ENCODE measurements around the gene TNFAIP8L3. TPM values are rescaled to one million over a fixed set of nuclear protein-coding genes. Genes with fewer than 3 reads are reported as not detected.

Gene TNFAIP8L3
- total and polyA plus RNA-seq, 10 donors, result 6.5 to 35.8 (median 20.8) TPM

DNA sequence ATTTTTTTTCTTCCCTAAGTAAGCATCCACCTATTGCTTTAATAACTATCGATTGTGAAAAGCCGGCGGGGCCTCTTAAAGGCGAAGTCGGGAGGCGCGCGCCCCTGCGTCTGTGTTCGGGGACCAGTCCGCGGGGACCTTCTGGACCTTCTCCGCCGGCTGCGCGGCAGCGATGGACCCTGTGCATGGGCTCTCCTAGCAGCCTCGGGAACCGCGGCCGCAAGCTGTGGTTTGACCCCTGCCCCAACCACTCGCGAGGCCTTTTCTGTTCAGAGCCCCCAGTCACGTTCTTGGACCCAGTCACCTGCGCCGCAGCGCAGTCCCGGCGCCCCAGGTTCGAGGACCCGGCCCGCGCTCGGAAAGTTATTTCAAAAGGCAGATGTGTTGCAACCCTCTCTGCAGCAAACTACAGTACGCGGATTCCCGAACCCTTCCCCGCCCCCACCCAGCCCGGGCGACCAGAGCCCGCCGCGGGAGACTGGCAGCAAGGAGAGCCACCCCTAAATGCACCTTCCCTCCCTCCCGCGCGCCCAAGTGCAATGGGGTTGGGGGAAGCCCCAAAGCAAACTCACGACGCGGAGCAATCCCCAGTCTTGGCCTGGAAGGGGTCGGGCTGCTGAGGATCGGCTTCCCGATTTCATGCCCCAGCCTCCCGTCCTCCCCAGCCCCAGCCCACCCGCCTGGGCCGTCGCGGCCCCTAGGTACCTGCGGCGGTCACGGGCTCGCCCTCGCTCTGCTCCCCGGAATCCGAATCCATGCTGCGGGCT lies 684 bp downstream of the TNFAIP8L3 start:
- Histone ChIP-seq H3K27ac (peak overlapping the region; percentile 28 to 86 (median 72)), H3K4me3 (peak overlapping the region; percentile 37 to 78 (median 59)), H3K36me3 (no peaks in the 10 kb centered on the region), H3K4me1 (peaks cover 7 to 77% (median 42%) of the 10 kb centered on the region in 6 donors), H3K27me3 (replicated peaks in 1 of 7) (peaks cover 0 to 87% (median 26%) of the 10 kb centered on the region in 7 donors), H3K9me3 (no peaks in the 10 kb centered on the region)
- intact Hi-C loops (cut with DNase I; ENCODE audit: low total_unique reads), result no loop called here
- DNase-seq, result peak; percentile 75
- 0 to 2% (median 1%) methylated on average over 42 to 65 of the region's 65 CpGs for WGBS, 5 donors
- no peak for TF ChIP-seq POLR2A (IDR thresholded peaks at IDR 0.05)
- TF ChIP-seq, protein P1, sequence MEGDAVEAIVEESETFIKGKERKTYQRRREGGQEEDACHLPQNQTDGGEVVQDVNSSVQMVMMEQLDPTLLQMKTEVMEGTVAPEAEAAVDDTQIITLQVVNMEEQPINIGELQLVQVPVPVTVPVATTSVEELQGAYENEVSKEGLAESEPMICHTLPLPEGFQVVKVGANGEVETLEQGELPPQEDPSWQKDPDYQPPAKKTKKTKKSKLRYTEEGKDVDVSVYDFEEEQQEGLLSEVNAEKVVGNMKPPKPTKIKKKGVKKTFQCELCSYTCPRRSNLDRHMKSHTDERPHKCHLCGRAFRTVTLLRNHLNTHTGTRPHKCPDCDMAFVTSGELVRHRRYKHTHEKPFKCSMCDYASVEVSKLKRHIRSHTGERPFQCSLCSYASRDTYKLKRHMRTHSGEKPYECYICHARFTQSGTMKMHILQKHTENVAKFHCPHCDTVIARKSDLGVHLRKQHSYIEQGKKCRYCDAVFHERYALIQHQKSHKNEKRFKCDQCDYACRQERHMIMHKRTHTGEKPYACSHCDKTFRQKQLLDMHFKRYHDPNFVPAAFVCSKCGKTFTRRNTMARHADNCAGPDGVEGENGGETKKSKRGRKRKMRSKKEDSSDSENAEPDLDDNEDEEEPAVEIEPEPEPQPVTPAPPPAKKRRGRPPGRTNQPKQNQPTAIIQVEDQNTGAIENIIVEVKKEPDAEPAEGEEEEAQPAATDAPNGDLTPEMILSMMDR (IDR thresholded peaks at IDR 0.05 in 8 of 11, conservative IDR thresholded peaks at IDR 0.05 in 3 of 11), result no peak
- TF ChIP-seq POLR2AphosphoS5 (IDR thresholded peaks at IDR 0.05), result peak in 2 of 3 donors; percentile 11 to 23

- Histone ChIP-seq H3K4me1 (peaks cover 7 to 83% (median 42%) of the 10 kb centered on the region in 6 donors), H3K27me3 (replicated peaks in 1 of 7) (peaks cover 0 to 91% (median 26%) of the 10 kb centered on the region in 7 donors), H3K4me3 (peak overlapping the region; percentile 37 to 78 (median 59)), H3K9me3 (no peaks in the 10 kb centered on the region), H3K36me3 (no peaks in the 10 kb centered on the region), H3K27ac (peak overlapping the region; percentile 28 to 86 (median 72))
- no peak for DNase-seq
- TF ChIP-seq POLR2AphosphoS5 (IDR thresholded peaks at IDR 0.05), result peak in 1 of 3 donors; percentile 7
- TF ChIP-seq POLR2A (IDR thresholded peaks at IDR 0.05), result no peak
- 4 to 12% (median 6%) methylated on average over 18 to 21 of the region's 21 CpGs for WGBS, 5 donors
- intact Hi-C loops (cut with DNase I; ENCODE audit: low total_unique reads), result no loop called here
Measured at GRCh38 chr15:51093488-51093838, 1.2 kb downstream of the TNFAIP8L3 start.

DNA sequence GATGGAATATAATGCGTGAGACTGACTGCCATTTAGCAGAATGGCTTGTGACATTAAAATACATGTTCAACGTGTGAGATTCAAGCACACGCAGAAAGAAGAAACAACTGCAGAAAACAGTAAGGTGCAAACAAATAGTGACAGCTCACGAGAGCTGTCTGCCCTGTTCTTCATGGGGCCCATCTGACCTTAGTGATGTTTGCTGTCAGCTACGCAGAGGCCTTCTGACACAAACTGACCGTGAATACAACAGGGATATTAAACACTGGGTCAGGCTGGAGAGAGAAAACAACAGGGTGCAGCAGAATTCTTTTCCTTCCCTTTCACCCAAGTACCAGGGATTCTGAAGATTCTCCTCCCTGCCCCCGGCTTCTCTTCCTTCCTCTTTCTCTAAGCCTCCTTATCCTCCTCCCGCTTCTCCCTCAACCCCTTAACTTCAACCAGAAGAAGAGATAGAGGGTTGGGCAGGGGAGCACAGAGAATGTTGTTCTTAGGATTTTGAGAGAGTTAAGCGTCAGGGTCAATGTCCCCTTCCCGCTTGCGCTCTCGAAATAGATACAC lies 2.1 kb downstream of the TNFAIP8L3 start:
- DNase-seq, result no peak
- Histone ChIP-seq H3K4me3 (peak overlapping the region in 6 of 8 donors; percentile 2 to 78 (median 58)), H3K27me3 (replicated peaks in 1 of 7) (peaks cover 0 to 87% (median 26%) of the 10 kb centered on the region in 7 donors), H3K36me3 (no peaks in the 10 kb centered on the region), H3K4me1 (peaks cover 6 to 77% (median 38%) of the 10 kb centered on the region in 6 donors), H3K27ac (peak overlapping the region in 6 of 8 donors; percentile 22 to 86 (median 80)), H3K9me3 (no peaks in the 10 kb centered on the region)
- 47 to 60% (median 48%) methylated on average over 12 of the region's 12 CpGs for WGBS, 5 donors
- no peak for TF ChIP-seq POLR2AphosphoS5 (IDR thresholded peaks at IDR 0.05)
- TF ChIP-seq, protein P1 (IDR thresholded peaks at IDR 0.05 in 8 of 11, conservative IDR thresholded peaks at IDR 0.05 in 3 of 11), result no peak
- intact Hi-C loops (cut with DNase I; ENCODE audit: low total_unique reads), result no loop called here

GRCh38 chr15:51090753-51091152 lies 4.0 kb downstream of the TNFAIP8L3 start:
- WGBS, 5 donors, result 63 to 74% (median 72%) methylated on average over 3 of the region's 3 CpGs
- intact Hi-C loops (cut with DNase I; ENCODE audit: low total_unique reads), result no loop called here
- H3K27me3 ChIP-seq (replicated peaks in 1 of 7), result peaks cover 0 to 69% (median 24%) of the 10 kb centered on the region in 7 donors
- no peak overlapping the region for H3K4me3 ChIP-seq
- no peak for DNase-seq
- TF ChIP-seq, protein P1 (IDR thresholded peaks at IDR 0.05 in 8 of 11, conservative IDR thresholded peaks at IDR 0.05 in 3 of 11), result no peak
- TF ChIP-seq POLR2AphosphoS5 (IDR thresholded peaks at IDR 0.05) (no peak), POLR2A (IDR thresholded peaks at IDR 0.05) (no peak)
- no peaks in the 10 kb centered on the region for H3K9me3 ChIP-seq
- peak overlapping the region in 5 of 8 donors; percentile 22 to 66 (median 39) for H3K27ac ChIP-seq
- no peaks in the 10 kb centered on the region for H3K36me3 ChIP-seq
- peaks cover 0 to 63% (median 30%) of the 10 kb centered on the region in 6 donors for H3K4me1 ChIP-seq
